ENCODE results near the gene ABO. TPM values are rescaled to one million over a fixed set of nuclear protein-coding genes. Genes with fewer than 3 reads are reported as not detected.
A peak's percentile ranks its signal among the peaks of the same experiment; 100 is the strongest.
"Not testable (repeated sequence)": the region's sequence is repeated elsewhere in the genome, so short reads cannot be mapped to it uniquely, and the experiment has no call there.

The ABO gene
- total RNA-seq, 1 donor from 2014 or later = 2.3 TPM

DNA sequence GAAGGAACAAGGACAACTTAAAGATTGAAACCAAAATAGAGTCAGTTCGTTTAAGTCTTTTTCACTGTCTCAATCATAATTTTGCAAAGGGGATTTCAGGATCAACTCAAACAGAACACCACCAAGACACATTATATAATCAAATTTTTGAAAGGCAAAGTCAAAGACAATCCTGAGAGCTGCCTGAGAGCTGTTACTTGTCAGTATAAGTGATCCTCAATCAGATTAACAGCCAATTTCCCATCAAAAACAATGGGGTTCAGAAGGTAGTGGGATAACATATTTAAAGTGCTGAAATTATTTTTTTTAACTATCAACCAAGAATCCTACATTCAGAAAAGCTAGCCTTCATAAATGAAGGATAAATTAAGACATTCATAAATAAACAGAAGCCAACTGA lies 19.3 kb upstream of the ABO start:
- Mint-ChIP-seq H3K27me3 (ENCODE audit: low read depth) (peaks cover 3% of the 10 kb centered on the region), H3K9me3 (peaks cover 52% of the 10 kb centered on the region), H3K4me1 (no peaks in the 10 kb centered on the region), H3K27ac (no peak overlapping the region), H3K4me3 (no peak overlapping the region), H3K36me3 (no peaks in the 10 kb centered on the region)
- TF ChIP-seq, protein P1, sequence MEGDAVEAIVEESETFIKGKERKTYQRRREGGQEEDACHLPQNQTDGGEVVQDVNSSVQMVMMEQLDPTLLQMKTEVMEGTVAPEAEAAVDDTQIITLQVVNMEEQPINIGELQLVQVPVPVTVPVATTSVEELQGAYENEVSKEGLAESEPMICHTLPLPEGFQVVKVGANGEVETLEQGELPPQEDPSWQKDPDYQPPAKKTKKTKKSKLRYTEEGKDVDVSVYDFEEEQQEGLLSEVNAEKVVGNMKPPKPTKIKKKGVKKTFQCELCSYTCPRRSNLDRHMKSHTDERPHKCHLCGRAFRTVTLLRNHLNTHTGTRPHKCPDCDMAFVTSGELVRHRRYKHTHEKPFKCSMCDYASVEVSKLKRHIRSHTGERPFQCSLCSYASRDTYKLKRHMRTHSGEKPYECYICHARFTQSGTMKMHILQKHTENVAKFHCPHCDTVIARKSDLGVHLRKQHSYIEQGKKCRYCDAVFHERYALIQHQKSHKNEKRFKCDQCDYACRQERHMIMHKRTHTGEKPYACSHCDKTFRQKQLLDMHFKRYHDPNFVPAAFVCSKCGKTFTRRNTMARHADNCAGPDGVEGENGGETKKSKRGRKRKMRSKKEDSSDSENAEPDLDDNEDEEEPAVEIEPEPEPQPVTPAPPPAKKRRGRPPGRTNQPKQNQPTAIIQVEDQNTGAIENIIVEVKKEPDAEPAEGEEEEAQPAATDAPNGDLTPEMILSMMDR (IDR thresholded peaks at IDR 0.05; ENCODE audit: unreplicated experiment) = no peak
- DNase-seq (ENCODE audit: low spot score in 2 of 2, unreplicated experiment in 2 of 2) = no peak

DNA sequence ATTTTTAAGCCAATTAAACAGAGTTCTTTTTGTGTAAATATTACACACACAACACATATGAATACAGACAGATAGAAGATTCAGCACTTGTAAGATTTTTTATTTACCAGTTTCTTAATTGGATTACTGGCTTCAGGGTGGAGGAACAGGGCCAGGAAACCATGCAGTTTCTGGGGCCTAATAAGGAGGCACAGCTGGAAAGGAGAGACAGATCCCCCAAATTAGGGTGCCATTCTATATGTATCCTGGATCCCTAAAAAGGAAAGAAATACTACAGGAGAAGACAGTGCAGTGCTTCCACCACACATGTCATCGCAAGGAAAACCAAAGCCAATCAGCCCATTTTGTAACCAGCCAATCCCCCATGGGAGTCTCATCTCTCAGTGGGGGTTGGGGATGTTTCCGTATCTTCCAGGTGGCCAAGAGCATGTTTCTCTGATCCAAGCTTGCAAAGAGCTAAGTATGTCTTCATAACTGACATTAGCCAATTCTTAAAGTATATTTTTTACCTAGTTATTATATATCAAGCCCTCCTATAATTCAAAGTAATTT lies 15.8 kb upstream of the ABO start:
- Mint-ChIP-seq H3K27me3 (ENCODE audit: low read depth) (peaks cover 3% of the 10 kb centered on the region), H3K4me3 (no peak overlapping the region), H3K9me3 (peaks cover 60% of the 10 kb centered on the region), H3K27ac (no peak overlapping the region), H3K36me3 (no peaks in the 10 kb centered on the region), H3K4me1 (no peaks in the 10 kb centered on the region)
- TF ChIP-seq, protein P1 (IDR thresholded peaks at IDR 0.05; ENCODE audit: unreplicated experiment) = no peak
- DNase-seq (ENCODE audit: low spot score in 2 of 2, unreplicated experiment in 2 of 2) = no peak

DNA sequence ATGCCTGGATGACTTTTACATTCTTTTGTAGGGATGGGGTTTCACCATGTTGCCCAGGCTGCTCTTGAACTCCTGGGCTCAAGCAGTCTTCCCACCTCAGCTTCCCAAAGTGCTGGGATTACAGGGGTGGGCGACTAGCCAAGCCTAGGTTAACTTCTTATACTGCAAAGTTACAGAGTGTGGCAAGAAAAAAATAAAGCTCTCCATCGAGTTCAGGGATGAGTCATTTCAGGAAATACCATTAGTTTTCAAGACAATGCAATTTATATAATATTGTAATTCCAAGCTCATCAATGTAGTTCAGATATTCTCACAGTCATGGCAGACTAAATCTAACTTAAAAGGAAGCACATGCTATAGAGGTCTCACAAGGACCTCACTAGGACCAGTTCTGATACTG lies 11.5 kb upstream of the ABO start:
- Mint-ChIP-seq H3K27ac (no peak overlapping the region), H3K9me3 (peaks cover 31% of the 10 kb centered on the region), H3K27me3 (ENCODE audit: low read depth) (no peaks in the 10 kb centered on the region), H3K4me3 (no peak overlapping the region), H3K4me1 (no peaks in the 10 kb centered on the region), H3K36me3 (no peaks in the 10 kb centered on the region)
- TF ChIP-seq, protein P1 (IDR thresholded peaks at IDR 0.05; ENCODE audit: unreplicated experiment) = no peak
- no peak for DNase-seq (ENCODE audit: low spot score in 2 of 2, unreplicated experiment in 2 of 2)

DNA sequence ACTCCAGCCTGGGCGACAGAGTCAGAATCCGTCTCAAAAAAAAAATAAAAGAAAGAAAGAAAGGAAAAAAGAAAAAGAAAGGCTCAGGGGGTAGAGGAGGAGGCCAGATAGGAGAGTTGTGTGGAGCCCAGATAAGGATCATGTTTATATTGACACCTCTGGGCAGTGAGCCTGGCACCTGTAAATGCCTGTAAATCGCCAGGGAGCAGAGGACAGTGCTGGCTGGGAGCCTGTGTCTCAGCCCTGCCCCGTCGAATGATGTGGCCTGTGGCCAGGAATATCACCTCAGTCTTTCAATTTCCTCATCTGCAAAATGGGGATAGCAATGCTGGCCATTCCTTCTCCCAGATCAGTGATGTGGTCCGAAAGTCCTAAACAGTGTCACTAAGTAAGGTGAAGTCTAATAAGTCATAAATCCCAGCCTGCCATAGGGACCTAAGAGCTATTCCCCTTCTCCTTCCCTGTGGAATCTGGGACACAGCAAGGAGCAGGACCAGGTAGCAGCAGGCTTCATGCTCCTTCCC lies 10.3 kb upstream of the ABO start:
- no peak for DNase-seq (ENCODE audit: low spot score in 2 of 2, unreplicated experiment in 2 of 2)
- Mint-ChIP-seq H3K4me3 (no peak overlapping the region), H3K4me1 (no peaks in the 10 kb centered on the region), H3K36me3 (no peaks in the 10 kb centered on the region), H3K27ac (no peak overlapping the region), H3K27me3 (ENCODE audit: low read depth) (peaks cover 6% of the 10 kb centered on the region), H3K9me3 (peaks cover 20% of the 10 kb centered on the region)
- TF ChIP-seq, protein P1 (IDR thresholded peaks at IDR 0.05; ENCODE audit: unreplicated experiment) = no peak

DNA sequence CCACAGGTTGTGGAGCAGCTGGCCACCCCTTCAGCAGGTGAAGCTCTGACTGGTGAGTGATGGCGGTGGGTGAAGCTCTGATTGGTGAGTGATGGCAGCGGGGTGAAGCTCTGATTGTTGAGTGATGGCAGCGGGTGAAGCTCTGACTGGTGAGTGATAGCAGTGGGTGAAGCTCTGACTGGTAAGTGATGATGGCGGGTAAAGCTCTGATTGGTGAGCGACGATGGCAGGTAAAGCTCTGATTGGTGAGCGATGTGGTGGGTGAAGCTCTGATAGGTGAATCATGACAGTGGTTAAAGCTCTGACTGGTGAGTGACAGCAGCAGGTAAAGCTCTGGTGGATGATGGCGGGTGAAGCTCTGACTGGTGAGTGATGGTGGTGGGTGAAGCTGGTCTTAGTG lies 9.4 kb upstream of the ABO start:
- H3K4me1 Mint-ChIP-seq = no peaks in the 10 kb centered on the region
- peaks cover 14% of the 10 kb centered on the region for H3K27me3 Mint-ChIP-seq (ENCODE audit: low read depth)
- H3K4me3 Mint-ChIP-seq = no peak overlapping the region
- H3K36me3 Mint-ChIP-seq = no peaks in the 10 kb centered on the region
- DNase-seq (ENCODE audit: low spot score in 2 of 2, unreplicated experiment in 2 of 2) = no peak
- TF ChIP-seq, protein P1 (IDR thresholded peaks at IDR 0.05; ENCODE audit: unreplicated experiment) = no peak
- peaks cover 12% of the 10 kb centered on the region for H3K9me3 Mint-ChIP-seq
- no peak overlapping the region for H3K27ac Mint-ChIP-seq

DNA sequence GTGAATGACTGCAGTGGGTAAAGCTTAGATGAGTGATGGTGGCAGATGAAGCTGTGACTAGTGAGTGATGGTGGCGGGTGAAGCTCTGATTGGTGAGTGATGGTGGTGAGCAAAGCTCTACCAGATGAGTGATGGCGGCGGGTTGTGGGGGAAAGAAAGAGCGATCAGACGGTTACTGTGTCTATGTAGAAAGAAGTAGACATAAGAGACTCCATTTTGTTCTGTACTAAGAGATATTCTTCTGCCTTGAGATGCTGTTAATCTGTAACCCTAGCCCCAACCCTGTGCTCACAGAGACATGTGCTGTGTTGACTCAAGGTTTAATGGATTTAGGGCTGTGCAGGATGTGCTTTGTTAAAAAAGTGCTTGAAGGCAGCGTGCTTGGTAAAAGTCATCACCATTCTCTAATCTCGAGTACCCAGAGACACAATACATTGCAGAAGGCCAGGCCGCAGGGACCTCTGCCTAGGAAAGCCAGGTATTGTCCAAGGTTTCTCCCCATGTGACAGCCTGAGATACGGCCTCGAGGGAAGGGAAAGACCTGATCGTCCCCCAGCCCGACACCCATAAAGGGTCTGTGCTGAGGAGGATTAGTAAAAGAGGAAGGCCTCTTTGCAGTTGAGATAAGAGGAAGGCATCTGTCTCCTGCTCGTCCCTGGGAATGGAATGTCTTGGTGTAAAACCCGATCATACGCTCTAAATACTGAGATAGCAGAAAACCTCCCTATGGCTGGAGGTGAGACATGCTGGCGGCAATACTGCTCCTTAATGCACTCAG lies 8.4 kb upstream of the ABO start:
- H3K9me3 Mint-ChIP-seq, H3K36me3 Mint-ChIP-seq, H3K27ac Mint-ChIP-seq, H3K4me1 Mint-ChIP-seq, H3K4me3 Mint-ChIP-seq: not testable (repeated sequence)
- H3K27me3 Mint-ChIP-seq (ENCODE audit: low read depth) = peaks cover 23% of the 10 kb centered on the region
- peak in 1 of 2 experiments; percentile 20 for DNase-seq (ENCODE audit: low spot score in 2 of 2, unreplicated experiment in 2 of 2)
